Panc1 (cell line): Measurements from ENCODE around the gene XYLT1. TPM values are rescaled to one million over a fixed set of nuclear protein-coding genes. Genes with fewer than 3 reads are reported as not detected.

Experiments used
- ATAC-seq: fragments of 200-7000 bp; cut with Tn5 transposase; 2 replicates; pipeline ENCODE4 v1.9.1; 2020; ENCODE audit warnings: mild to moderate bottlenecking, moderate library complexity
- BruUV-seq: library from RNA; stranded (reverse); fragments of 400-500 nt; replicated peaks from 2 replicates; lab custom pipeline; 2021; lab: Mats Ljungman, UMichigan
- CTCF ChIA-PET: fragments of 300-600 bp; sonication (Branson Sonifier 250); formaldehyde crosslinking; loops from one replicate; lab custom pipeline; 2022; ENCODE audit warnings: antibody characterized with exemption; lab: Charles Lee
- POLR2A ChIA-PET: fragments of 300-600 bp; sonication (Branson Sonifier 250); formaldehyde crosslinking; loops from one replicate; lab custom pipeline; 2022; ENCODE audit warnings: antibody characterized with exemption; lab: Charles Lee
- DNase-seq: peaks from one replicate; pipeline ENCODE4 v3.0.0-alpha.2; 2010; ENCODE audit warnings: low read depth, low spot score
- H3K27ac ChIP-seq: 2 replicates; pipeline ENCODE4 v1.5.1; 2011; ENCODE audit warnings: mild to moderate bottlenecking, low read length, inconsistent platforms
- H3K27me3 ChIP-seq: fragments of 200-500 bp; sonication (Bioruptor generic); 2 replicates; pipeline ENCODE4 v1.6.0; 2014; ENCODE audit warnings: low read length, inconsistent platforms; ENCODE audit not compliant: control insufficient read depth, insufficient read depth
- H3K36me3 ChIP-seq: fragments of 200-500 bp; sonication (Bioruptor generic); 2 replicates; pipeline ENCODE4 v1.5.1; 2014; ENCODE audit warnings: inconsistent platforms, mild to moderate bottlenecking, low read length, moderate library complexity; ENCODE audit not compliant: control insufficient read depth, insufficient read depth
- H3K4me1 ChIP-seq: 2 replicates; pipeline ENCODE4 v1.5.1; 2011; ENCODE audit warnings: inconsistent platforms, mild to moderate bottlenecking, low read length, moderate library complexity; ENCODE audit not compliant: control insufficient read depth, insufficient read depth
- H3K4me3 ChIP-seq, 2 experiments: 2 replicates each; pipeline ENCODE4 v1.5.1; 2011 to 2012; ENCODE audit warnings: low read depth in 2 of 2, low read length in 2 of 2, mild to moderate bottlenecking in 2 of 2, inconsistent platforms in 1 of 2, moderate library complexity in 1 of 2
- H3K9me3 ChIP-seq: fragments of 200-500 bp; sonication (Bioruptor generic); 2 replicates; pipeline ENCODE4 v1.5.1; 2014; ENCODE audit warnings: low read depth, mild to moderate bottlenecking, inconsistent platforms, low read length, moderate library complexity; ENCODE audit not compliant: control insufficient read depth, insufficient read depth
- POLR2AphosphoS5 ChIP-seq: IDR thresholded peaks from 2 replicates; pipeline ENCODE4 v1.6.1; 2012; ENCODE audit warnings: mild to moderate bottlenecking, low read depth, low read length, moderate library complexity
- SIN3A ChIP-seq: IDR thresholded peaks from 2 replicates; pipeline ENCODE4 v1.6.1; 2012; ENCODE audit warnings: low read depth, mild to moderate bottlenecking, low read length, moderate library complexity, borderline replicate concordance; ENCODE audit not compliant: insufficient read depth
- TCF7L2 ChIP-seq: IDR thresholded peaks from 2 replicates; pipeline ENCODE4 v1.6.1; 2011; ENCODE audit warnings: mild to moderate bottlenecking, low read depth, low read length, inconsistent platforms
- in situ Hi-C: cut with HindIII; loops from 2 replicates; pipeline ENCODE4 v1.10.0; 2016; ENCODE audit warnings: low sequenced_read_pairs, low pct_unique_long_range_greater_than_20kb
- intact Hi-C: fragments of 100-400 bp; cut with micrococcal nuclease; formaldehyde crosslinking; loops from one replicate; pipeline ENCODE4 v1.10.0; 2022; ENCODE audit not compliant: unreplicated experiment
- total RNA-seq: library from RNA; stranded (reverse); gene quantifications from one replicate; pipeline ENCODE4 v1.2.1, GENCODE V29; 2021; ENCODE audit not compliant: unreplicated experiment
- TF ChIP-seq, protein P1 (sequence below): fragments of 450-650 bp; IDR thresholded peaks from 2 replicates; pipeline ENCODE4 v1.5.1; 2017; ENCODE audit warnings: mild to moderate bottlenecking
- TF ChIP-seq, protein P2 (sequence below), 2 experiments: IDR thresholded peaks; 2 replicates each; pipeline ENCODE4 v1.6.1; 2011 to 2012; ENCODE audit warnings: low read depth in 2 of 2, control low read depth in 1 of 2, low read length in 1 of 2, mild to moderate bottlenecking in 1 of 2, moderate library complexity in 1 of 2; ENCODE audit not compliant: insufficient read depth in 1 of 2

The XYLT1 gene
- total RNA-seq, 1 experiment from 2014 or later = 0.62 TPM

DNA sequence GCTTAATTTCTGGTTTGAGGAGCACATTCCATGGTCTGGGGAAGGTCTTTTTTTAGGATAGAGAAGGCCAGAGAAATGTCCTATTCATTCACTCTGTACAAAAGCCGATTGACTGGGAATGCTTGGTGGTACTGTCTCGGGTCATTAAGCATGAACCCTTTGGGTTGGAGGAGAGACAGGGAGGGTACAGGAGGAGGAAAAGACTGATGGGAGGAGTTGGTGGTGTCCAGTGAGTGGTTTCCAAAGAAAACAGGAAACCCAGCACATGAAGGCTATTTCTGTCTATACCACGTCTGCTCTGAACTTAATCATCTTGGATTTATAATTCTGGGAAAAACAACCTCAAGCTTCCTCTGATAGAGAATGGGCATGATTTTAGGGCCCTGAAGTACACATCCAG is 111.9 kb downstream of the XYLT1 start:
- TF ChIP-seq TCF7L2 (no peak), POLR2AphosphoS5 (no peak), SIN3A (no peak)
- TF ChIP-seq, protein P1, sequence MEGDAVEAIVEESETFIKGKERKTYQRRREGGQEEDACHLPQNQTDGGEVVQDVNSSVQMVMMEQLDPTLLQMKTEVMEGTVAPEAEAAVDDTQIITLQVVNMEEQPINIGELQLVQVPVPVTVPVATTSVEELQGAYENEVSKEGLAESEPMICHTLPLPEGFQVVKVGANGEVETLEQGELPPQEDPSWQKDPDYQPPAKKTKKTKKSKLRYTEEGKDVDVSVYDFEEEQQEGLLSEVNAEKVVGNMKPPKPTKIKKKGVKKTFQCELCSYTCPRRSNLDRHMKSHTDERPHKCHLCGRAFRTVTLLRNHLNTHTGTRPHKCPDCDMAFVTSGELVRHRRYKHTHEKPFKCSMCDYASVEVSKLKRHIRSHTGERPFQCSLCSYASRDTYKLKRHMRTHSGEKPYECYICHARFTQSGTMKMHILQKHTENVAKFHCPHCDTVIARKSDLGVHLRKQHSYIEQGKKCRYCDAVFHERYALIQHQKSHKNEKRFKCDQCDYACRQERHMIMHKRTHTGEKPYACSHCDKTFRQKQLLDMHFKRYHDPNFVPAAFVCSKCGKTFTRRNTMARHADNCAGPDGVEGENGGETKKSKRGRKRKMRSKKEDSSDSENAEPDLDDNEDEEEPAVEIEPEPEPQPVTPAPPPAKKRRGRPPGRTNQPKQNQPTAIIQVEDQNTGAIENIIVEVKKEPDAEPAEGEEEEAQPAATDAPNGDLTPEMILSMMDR = no peak
- TF ChIP-seq, protein P2, sequence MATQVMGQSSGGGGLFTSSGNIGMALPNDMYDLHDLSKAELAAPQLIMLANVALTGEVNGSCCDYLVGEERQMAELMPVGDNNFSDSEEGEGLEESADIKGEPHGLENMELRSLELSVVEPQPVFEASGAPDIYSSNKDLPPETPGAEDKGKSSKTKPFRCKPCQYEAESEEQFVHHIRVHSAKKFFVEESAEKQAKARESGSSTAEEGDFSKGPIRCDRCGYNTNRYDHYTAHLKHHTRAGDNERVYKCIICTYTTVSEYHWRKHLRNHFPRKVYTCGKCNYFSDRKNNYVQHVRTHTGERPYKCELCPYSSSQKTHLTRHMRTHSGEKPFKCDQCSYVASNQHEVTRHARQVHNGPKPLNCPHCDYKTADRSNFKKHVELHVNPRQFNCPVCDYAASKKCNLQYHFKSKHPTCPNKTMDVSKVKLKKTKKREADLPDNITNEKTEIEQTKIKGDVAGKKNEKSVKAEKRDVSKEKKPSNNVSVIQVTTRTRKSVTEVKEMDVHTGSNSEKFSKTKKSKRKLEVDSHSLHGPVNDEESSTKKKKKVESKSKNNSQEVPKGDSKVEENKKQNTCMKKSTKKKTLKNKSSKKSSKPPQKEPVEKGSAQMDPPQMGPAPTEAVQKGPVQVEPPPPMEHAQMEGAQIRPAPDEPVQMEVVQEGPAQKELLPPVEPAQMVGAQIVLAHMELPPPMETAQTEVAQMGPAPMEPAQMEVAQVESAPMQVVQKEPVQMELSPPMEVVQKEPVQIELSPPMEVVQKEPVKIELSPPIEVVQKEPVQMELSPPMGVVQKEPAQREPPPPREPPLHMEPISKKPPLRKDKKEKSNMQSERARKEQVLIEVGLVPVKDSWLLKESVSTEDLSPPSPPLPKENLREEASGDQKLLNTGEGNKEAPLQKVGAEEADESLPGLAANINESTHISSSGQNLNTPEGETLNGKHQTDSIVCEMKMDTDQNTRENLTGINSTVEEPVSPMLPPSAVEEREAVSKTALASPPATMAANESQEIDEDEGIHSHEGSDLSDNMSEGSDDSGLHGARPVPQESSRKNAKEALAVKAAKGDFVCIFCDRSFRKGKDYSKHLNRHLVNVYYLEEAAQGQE (IDR thresholded peaks at IDR 0.05; ENCODE audit: insufficient read depth in 1 of 2, low read depth in 2 of 2, low read length in 1 of 2) = no peak
- in situ Hi-C loops (no loop called here), intact Hi-C loops (no loop called here)
- Histone ChIP-seq H3K4me1 (no peaks in the 10 kb centered on the region), H3K27ac (no peak overlapping the region), H3K27me3 (peaks cover 3% of the 10 kb centered on the region), H3K36me3 (no peaks in the 10 kb centered on the region), H3K4me3 (no peak overlapping the region), H3K9me3 (no peaks in the 10 kb centered on the region)
- no peak for DNase-seq
- ChIA-PET CTCF (no interaction called here), POLR2A (no interaction called here)
- no peak for ATAC-seq
- no TSS peak for BruUV-seq

DNA sequence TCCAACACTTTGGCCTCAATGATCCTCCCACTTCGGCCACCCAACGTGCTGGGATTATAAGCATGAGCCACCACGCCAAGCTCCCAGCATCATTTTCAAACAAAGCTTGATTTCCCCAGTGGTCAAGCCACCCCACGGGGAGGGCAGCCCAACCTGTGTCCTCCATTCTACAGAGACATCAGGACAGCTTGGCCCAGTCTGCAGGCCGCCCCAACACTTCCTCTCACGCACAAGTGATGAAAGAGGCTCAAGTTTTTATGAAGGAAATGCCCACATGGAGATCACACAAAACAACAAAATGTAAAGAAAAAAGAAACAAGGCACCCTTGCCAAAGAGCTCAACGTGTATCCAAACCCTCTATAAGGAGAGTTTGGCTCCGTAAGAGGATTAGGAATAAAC is 112.4 kb downstream of the XYLT1 start:
- intact Hi-C loops (no loop called here), in situ Hi-C loops (no loop called here)
- H3K4me1 ChIP-seq = no peaks in the 10 kb centered on the region
- ChIA-PET CTCF (no interaction called here), POLR2A (no interaction called here)
- no peak for ATAC-seq
- DNase-seq = no peak
- no peak overlapping the region for H3K4me3 ChIP-seq
- TF ChIP-seq POLR2AphosphoS5 (no peak), TCF7L2 (no peak), SIN3A (no peak)
- TF ChIP-seq, protein P1 = no peak
- TF ChIP-seq, protein P2 (IDR thresholded peaks at IDR 0.05; ENCODE audit: insufficient read depth in 1 of 2, low read depth in 2 of 2, low read length in 1 of 2) = no peak
- H3K27ac ChIP-seq = no peak overlapping the region
- no TSS peak for BruUV-seq
- H3K36me3 ChIP-seq = no peaks in the 10 kb centered on the region
- no peaks in the 10 kb centered on the region for H3K9me3 ChIP-seq
- H3K27me3 ChIP-seq = peaks cover 3% of the 10 kb centered on the region
